ENCODE measurements around the gene PPM1H.

The PPM1H gene

DNA sequence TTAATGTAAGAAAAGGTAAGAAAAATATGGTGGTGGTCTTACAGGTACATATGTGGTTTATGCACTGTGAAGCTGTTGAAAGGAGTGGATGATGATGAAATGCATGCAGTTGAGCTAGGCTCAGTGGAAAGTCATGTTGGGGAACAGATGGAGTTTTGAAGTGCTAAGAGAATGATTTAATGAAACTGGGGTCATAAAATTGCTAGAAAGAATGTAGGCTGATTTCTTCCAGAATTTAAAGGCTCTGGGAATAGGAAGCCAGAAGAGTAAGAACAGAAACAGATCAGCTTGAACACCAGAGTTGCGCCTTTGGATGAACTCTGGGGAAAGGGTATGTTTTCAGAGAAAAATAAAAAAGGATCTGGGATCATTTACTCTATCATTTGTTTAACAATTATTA lies 321.9 kb downstream of the PPM1H start:
- no peaks in the 10 kb centered on the region for H3K9me3 ChIP-seq (ENCODE audit: insufficient read depth, low read length)
- no peak for TF ChIP-seq EZH2phosphoT487 (IDR thresholded peaks at IDR 0.05; ENCODE audit: low read depth)
- TF ChIP-seq, protein P1, sequence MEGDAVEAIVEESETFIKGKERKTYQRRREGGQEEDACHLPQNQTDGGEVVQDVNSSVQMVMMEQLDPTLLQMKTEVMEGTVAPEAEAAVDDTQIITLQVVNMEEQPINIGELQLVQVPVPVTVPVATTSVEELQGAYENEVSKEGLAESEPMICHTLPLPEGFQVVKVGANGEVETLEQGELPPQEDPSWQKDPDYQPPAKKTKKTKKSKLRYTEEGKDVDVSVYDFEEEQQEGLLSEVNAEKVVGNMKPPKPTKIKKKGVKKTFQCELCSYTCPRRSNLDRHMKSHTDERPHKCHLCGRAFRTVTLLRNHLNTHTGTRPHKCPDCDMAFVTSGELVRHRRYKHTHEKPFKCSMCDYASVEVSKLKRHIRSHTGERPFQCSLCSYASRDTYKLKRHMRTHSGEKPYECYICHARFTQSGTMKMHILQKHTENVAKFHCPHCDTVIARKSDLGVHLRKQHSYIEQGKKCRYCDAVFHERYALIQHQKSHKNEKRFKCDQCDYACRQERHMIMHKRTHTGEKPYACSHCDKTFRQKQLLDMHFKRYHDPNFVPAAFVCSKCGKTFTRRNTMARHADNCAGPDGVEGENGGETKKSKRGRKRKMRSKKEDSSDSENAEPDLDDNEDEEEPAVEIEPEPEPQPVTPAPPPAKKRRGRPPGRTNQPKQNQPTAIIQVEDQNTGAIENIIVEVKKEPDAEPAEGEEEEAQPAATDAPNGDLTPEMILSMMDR (IDR thresholded peaks at IDR 0.05; ENCODE audit: low read depth, low read length) = no peak
- no peaks in the 10 kb centered on the region for H3K79me2 ChIP-seq (ENCODE audit: low read length)

DNA sequence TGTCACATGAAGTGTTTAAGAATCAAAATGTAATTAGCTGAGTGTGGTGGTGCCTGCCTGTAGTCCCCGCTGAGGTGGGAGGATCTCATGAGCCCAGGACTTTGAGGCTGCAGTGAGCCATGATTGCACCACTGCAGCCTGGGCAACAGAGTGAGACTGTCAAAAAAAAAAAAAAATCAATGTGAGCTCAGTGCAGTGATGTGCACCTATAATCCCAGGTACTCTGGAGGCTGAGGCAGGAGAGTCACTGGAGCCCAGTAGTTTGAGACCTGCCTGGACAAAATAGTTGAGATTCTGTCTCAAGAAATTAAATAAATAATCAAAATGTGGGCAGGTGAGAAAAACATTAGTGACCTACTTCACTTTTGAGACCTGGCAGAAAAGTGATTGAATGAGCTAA lies 328.3 kb downstream of the PPM1H start:
- Histone ChIP-seq H4K20me1 (ENCODE audit: insufficient read depth, low read length) (no peaks in the 10 kb centered on the region), H3K79me2 (ENCODE audit: low read length) (peaks cover 30% of the 10 kb centered on the region), H2AFZ (ENCODE audit: low read depth, low read length) (no peak overlapping the region), H3K9ac (ENCODE audit: low read length) (no peak overlapping the region), H3K4me1 (ENCODE audit: low read length) (peaks cover 20% of the 10 kb centered on the region), H3K9me3 (ENCODE audit: insufficient read depth, low read length) (no peaks in the 10 kb centered on the region), H3K27me3 (ENCODE audit: low read depth, low read length) (no peaks in the 10 kb centered on the region), H3K4me3 (ENCODE audit: low read length) (no peak overlapping the region), H3K27ac (ENCODE audit: low read length) (no peak overlapping the region), H3K36me3 (replicated peaks; ENCODE audit: low read depth, low read length) (no peaks in the 10 kb centered on the region), H3K4me2 (ENCODE audit: low read length) (no peak overlapping the region)
- TF ChIP-seq, protein P1 (IDR thresholded peaks at IDR 0.05; ENCODE audit: low read depth, low read length) = no peak
- no peak for TF ChIP-seq EZH2phosphoT487 (IDR thresholded peaks at IDR 0.05; ENCODE audit: low read depth)

More for the DNA sequence above, 321.9 kb downstream of the PPM1H start:
- no peaks in the 10 kb centered on the region for H3K4me1 ChIP-seq (ENCODE audit: low read length)
- H3K4me2 ChIP-seq (ENCODE audit: low read length) = no peak overlapping the region
- no peak overlapping the region for H2AFZ ChIP-seq (ENCODE audit: low read depth, low read length)
- no peak overlapping the region for H3K4me3 ChIP-seq (ENCODE audit: low read length)
- no peak overlapping the region for H3K27ac ChIP-seq (ENCODE audit: low read length)
- no peak overlapping the region for H3K9ac ChIP-seq (ENCODE audit: low read length)
- H4K20me1 ChIP-seq (ENCODE audit: insufficient read depth, low read length) = no peaks in the 10 kb centered on the region
- no peaks in the 10 kb centered on the region for H3K27me3 ChIP-seq (ENCODE audit: low read depth, low read length)
- no peaks in the 10 kb centered on the region for H3K36me3 ChIP-seq (replicated peaks; ENCODE audit: low read depth, low read length)

GRCh38 chr12:62605981-62606380 lies 329.0 kb downstream of the PPM1H start:
- H3K9ac ChIP-seq (ENCODE audit: low read length) = no peak overlapping the region
- no peak overlapping the region for H3K4me3 ChIP-seq (ENCODE audit: low read length)
- TF ChIP-seq, protein P1 (IDR thresholded peaks at IDR 0.05; ENCODE audit: low read depth, low read length) = no peak
- no peak for TF ChIP-seq EZH2phosphoT487 (IDR thresholded peaks at IDR 0.05; ENCODE audit: low read depth)
- H3K9me3 ChIP-seq (ENCODE audit: insufficient read depth, low read length) = no peaks in the 10 kb centered on the region
- H4K20me1 ChIP-seq (ENCODE audit: insufficient read depth, low read length) = no peaks in the 10 kb centered on the region
- no peak overlapping the region for H3K27ac ChIP-seq (ENCODE audit: low read length)
- H3K27me3 ChIP-seq (ENCODE audit: low read depth, low read length) = no peaks in the 10 kb centered on the region
- H3K36me3 ChIP-seq (replicated peaks; ENCODE audit: low read depth, low read length) = no peaks in the 10 kb centered on the region
- peaks cover 30% of the 10 kb centered on the region for H3K79me2 ChIP-seq (ENCODE audit: low read length)
- H2AFZ ChIP-seq (ENCODE audit: low read depth, low read length) = no peak overlapping the region
- H3K4me1 ChIP-seq (ENCODE audit: low read length) = peaks cover 27% of the 10 kb centered on the region
- H3K4me2 ChIP-seq (ENCODE audit: low read length) = no peak overlapping the region

DNA sequence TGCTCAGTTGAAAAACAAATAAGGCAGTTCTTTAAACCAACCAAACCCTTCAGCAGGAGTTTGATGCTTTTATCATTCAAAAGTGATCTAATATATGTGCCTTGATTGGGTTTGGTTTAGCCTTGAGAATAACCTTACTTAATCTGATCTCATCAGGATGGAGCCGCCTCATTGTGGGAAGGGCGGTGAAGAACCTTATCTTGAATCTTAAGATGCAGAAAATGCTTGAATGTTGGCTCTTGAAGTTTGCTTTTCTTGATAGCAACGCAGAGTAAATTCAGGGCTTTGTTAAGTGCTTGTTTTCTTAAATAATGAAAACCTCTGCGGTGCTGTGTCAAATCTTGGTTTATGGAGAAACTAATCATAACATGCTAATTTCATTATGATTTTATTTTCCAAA lies 330.1 kb downstream of the PPM1H start:
- Histone ChIP-seq H2AFZ (ENCODE audit: low read depth, low read length) (no peak overlapping the region), H3K27ac (ENCODE audit: low read length) (peak overlapping the region; percentile 96; the same call in 1 of the 2 replicates), H3K4me2 (ENCODE audit: low read length) (peak overlapping the region; percentile 93), H3K9me3 (ENCODE audit: insufficient read depth, low read length) (no peaks in the 10 kb centered on the region), H3K79me2 (ENCODE audit: low read length) (peaks cover 30% of the 10 kb centered on the region), H3K36me3 (replicated peaks; ENCODE audit: low read depth, low read length) (no peaks in the 10 kb centered on the region), H3K27me3 (ENCODE audit: low read depth, low read length) (no peaks in the 10 kb centered on the region), H3K9ac (ENCODE audit: low read length) (peak overlapping the region; percentile 86), H3K4me1 (ENCODE audit: low read length) (peaks cover 38% of the 10 kb centered on the region), H3K4me3 (ENCODE audit: low read length) (peak overlapping the region; percentile 96), H4K20me1 (ENCODE audit: insufficient read depth, low read length) (no peaks in the 10 kb centered on the region)
- TF ChIP-seq EZH2phosphoT487 (IDR thresholded peaks at IDR 0.05; ENCODE audit: low read depth) = no peak
- TF ChIP-seq, protein P1 (IDR thresholded peaks at IDR 0.05; ENCODE audit: low read depth, low read length) = no peak

Data from OCI-LY3 (cell line).